ENCODE data around the gene DMGDH. TPM values are rescaled to one million over a fixed set of nuclear protein-coding genes. Genes with fewer than 3 reads are reported as not detected.

Gene DMGDH
- total RNA-seq, 1 donor from 2014 or later, result 0.75 TPM

GRCh38 chr5:79062436-79062835, 7.0 kb downstream of the DMGDH start:
- Histone ChIP-seq H3K27me3 (no peaks in the 10 kb centered on the region), H3K9me3 (no peaks in the 10 kb centered on the region), H3K4me3 (no peak overlapping the region), H3K36me3 (no peaks in the 10 kb centered on the region), H3K4me1 (no peaks in the 10 kb centered on the region), H3K27ac (no peak overlapping the region)
- DNase-seq (ENCODE audit: low spot score in 2 of 2), result no peak
- intact Hi-C loops (cut with DNase I), result no loop called here
- TF ChIP-seq CTCF (IDR thresholded peaks at IDR 0.05), result no peak

- H3K4me3 ChIP-seq, result no peak overlapping the region
- no peaks in the 10 kb centered on the region for H3K4me1 ChIP-seq
- H3K27ac ChIP-seq, result no peak overlapping the region
- H3K9me3 ChIP-seq, result no peaks in the 10 kb centered on the region
- H3K27me3 ChIP-seq, result no peaks in the 10 kb centered on the region
- no peaks in the 10 kb centered on the region for H3K36me3 ChIP-seq
- TF ChIP-seq CTCF (IDR thresholded peaks at IDR 0.05), result no peak
- intact Hi-C loops (cut with DNase I), result no loop called here
- DNase-seq (ENCODE audit: low spot score in 2 of 2), result no peak
These were observed 9.8 kb downstream of the DMGDH start for GRCh38 chr5:79059674-79060073.

- intact Hi-C loops (cut with DNase I), result no loop called here
- Histone ChIP-seq H3K9me3 (no peaks in the 10 kb centered on the region), H3K4me1 (no peaks in the 10 kb centered on the region), H3K4me3 (no peak overlapping the region), H3K36me3 (no peaks in the 10 kb centered on the region), H3K27ac (no peak overlapping the region), H3K27me3 (no peaks in the 10 kb centered on the region)
- TF ChIP-seq CTCF (IDR thresholded peaks at IDR 0.05), result no peak
- no peak for DNase-seq (ENCODE audit: low spot score in 2 of 2)
These were observed 12.6 kb downstream of the DMGDH start for GRCh38 chr5:79056847-79057246.

- Histone ChIP-seq H3K36me3 (no peaks in the 10 kb centered on the region), H3K4me3 (no peak overlapping the region), H3K27ac (no peak overlapping the region), H3K27me3 (no peaks in the 10 kb centered on the region), H3K9me3 (no peaks in the 10 kb centered on the region), H3K4me1 (no peaks in the 10 kb centered on the region)
- TF ChIP-seq CTCF (IDR thresholded peaks at IDR 0.05), result no peak
- intact Hi-C loops (cut with DNase I), result no loop called here
- no peak for DNase-seq (ENCODE audit: low spot score in 2 of 2)
These were observed 14.5 kb downstream of the DMGDH start for GRCh38 chr5:79055017-79055416.

GRCh38 chr5:79053321-79053720, 16.2 kb downstream of the DMGDH start:
- TF ChIP-seq CTCF (IDR thresholded peaks at IDR 0.05), result no peak
- no peaks in the 10 kb centered on the region for H3K9me3 ChIP-seq
- H3K36me3 ChIP-seq, result no peaks in the 10 kb centered on the region
- no peak overlapping the region for H3K4me3 ChIP-seq
- no peaks in the 10 kb centered on the region for H3K27me3 ChIP-seq
- H3K27ac ChIP-seq, result no peak overlapping the region
- intact Hi-C loops (cut with DNase I), result no loop called here
- no peak for DNase-seq (ENCODE audit: low spot score in 2 of 2)
- no peaks in the 10 kb centered on the region for H3K4me1 ChIP-seq

- Histone ChIP-seq H3K4me1 (no peaks in the 10 kb centered on the region), H3K36me3 (no peaks in the 10 kb centered on the region), H3K27me3 (no peaks in the 10 kb centered on the region), H3K9me3 (no peaks in the 10 kb centered on the region), H3K27ac (no peak overlapping the region), H3K4me3 (no peak overlapping the region)
- no peak for TF ChIP-seq CTCF (IDR thresholded peaks at IDR 0.05)
- no peak for DNase-seq (ENCODE audit: low spot score in 2 of 2)
- intact Hi-C loops (cut with DNase I), result no loop called here
These were observed 19.0 kb downstream of the DMGDH start for GRCh38 chr5:79050498-79050897.
